Neutrophil (primary cell): ENCODE measurements around the gene ACTMAP.

Source experiments
- H3K27ac ChIP-seq: fragments of 200-600 bp; sonication (generic); 2 replicates; pipeline ENCODE4 v1.5.1; 2016; ENCODE audit warnings: mild to moderate bottlenecking, moderate library complexity
- H3K27me3 ChIP-seq: fragments of 200-600 bp; sonication (generic); 2 replicates; pipeline ENCODE4 v1.6.0; 2016; ENCODE audit warnings: mild to moderate bottlenecking
- H3K36me3 ChIP-seq: fragments of 200-600 bp; sonication (generic); 2 replicates; pipeline ENCODE4 v1.5.1; 2017
- H3K4me1 ChIP-seq, 2 experiments: fragments of 200-600 bp in 1 of 2; sonication (generic) in 1 of 2; 1 replicate in 1 of 2; 2 replicates in 1 of 2; pipeline versions ENCODE4 v1.5.1 to v1.6.1; 2013 to 2016; ENCODE audit warnings: low read depth in 1 of 2, low read length in 1 of 2, mild to moderate bottlenecking in 1 of 2, moderate library complexity in 1 of 2; ENCODE audit not compliant: control insufficient read depth in 1 of 2, insufficient read depth in 1 of 2
- H3K4me3 ChIP-seq, 2 experiments: fragments of 200-600 bp in 1 of 2; sonication (generic) in 1 of 2; 1 replicate in 1 of 2; 2 replicates in 1 of 2; pipeline ENCODE4 v1.5.1; 2013 to 2016; ENCODE audit warnings: low read depth in 1 of 2, low read length in 1 of 2, mild to moderate bottlenecking in 1 of 2, moderate library complexity in 1 of 2
- H3K9me3 ChIP-seq: fragments of 200-600 bp; sonication (generic); 2 replicates; pipeline ENCODE4 v1.5.1; 2016
- CTCF ChIP-seq: fragments of 200-600 bp; sonication (generic); IDR thresholded peaks from 2 replicates; pipeline ENCODE4 v1.5.1; 2016; ENCODE audit warnings: antibody characterized with exemption

ACTMAP gene

DNA sequence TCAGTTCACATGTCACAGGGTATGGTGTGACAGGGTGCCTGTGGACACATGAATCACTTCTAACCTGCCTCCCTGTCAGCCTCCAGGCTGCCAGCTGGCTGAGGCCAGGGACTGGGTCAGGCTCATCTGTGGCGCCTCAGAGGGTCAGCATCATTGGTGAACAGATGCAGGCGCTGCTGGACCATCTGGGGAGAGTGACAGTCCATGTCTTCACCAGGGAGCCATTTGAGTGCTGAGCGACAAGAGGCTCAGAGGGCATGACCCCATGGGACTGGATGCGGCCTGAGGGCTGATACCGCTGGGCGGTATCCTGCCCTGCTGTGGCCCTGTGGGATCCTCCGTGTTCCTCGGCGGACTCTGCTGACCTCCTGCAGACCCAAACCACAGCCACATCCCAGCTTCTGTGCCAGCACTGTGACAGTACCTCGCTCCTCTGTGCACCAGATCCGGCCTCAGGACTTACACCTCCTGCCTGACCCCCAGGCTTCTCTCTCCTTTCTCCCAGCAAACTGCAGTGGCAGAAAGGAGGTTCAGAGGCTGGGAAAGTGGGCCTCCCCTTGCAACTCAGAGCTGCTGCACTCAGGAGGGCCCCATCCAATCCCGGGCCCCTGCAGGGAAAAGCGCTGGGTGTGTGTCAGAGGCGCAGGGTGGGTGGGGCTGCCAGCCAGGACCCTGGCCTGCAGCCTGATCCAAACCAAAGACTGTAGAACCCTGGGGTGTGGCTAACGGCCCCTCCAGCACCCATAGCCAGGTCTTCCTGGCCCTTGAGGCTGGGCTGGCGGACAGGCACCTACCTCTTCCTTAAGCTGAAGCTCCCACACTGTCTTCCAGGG lies 10.2 kb downstream of the ACTMAP start:
- Histone ChIP-seq H3K4me1 (no peaks in the 10 kb centered on the region), H3K27ac (no peak overlapping the region), H3K4me3 (no peak overlapping the region)

DNA sequence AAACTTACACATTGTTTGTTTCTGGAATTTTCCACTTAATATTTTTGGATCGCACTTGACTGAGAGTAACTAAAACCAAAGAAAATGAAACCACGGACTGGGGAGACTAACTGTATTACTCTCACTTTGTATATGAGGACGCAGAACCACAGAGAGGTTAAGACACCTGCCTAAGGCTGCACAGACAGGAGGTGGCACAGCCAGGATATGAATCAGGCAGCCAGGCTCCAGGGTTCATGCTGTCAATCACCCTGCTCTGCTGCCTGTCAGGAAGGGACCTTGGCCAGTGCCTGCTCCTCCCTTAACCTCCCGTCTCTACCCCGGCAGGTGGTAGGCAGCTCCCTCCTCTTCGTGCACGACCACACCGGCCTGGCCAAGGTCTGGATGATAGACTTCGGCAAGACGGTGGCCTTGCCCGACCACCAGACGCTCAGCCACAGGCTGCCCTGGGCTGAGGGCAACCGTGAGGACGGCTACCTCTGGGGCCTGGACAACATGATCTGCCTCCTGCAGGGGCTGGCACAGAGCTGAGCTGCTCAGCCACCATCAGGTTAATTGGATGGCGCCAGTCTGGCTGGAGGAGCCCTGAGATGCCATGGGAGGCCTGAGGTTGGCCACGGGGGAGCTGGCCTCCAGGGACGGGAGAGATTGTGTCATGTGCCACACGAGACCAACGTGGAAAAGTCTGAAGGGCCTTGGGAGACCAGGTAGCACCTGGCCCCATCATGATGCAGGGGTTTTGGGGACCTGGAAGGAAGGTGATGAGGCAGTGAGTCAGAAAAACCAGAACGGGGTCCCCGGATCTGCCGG lies 11.0 kb downstream of the ACTMAP start:
- no peak overlapping the region for H3K4me3 ChIP-seq
- H3K4me1 ChIP-seq, result no peaks in the 10 kb centered on the region
- H3K9me3 ChIP-seq, result no peaks in the 10 kb centered on the region
- no peak overlapping the region for H3K27ac ChIP-seq
- H3K27me3 ChIP-seq, result no peaks in the 10 kb centered on the region
- peaks cover 74% of the 10 kb centered on the region for H3K36me3 ChIP-seq
- TF ChIP-seq CTCF, result no peak

More for the DNA sequence above, 10.2 kb downstream of the ACTMAP start:
- H3K9me3 ChIP-seq, result no peaks in the 10 kb centered on the region
- no peaks in the 10 kb centered on the region for H3K27me3 ChIP-seq
- peaks cover 67% of the 10 kb centered on the region for H3K36me3 ChIP-seq
- no peak for TF ChIP-seq CTCF

DNA sequence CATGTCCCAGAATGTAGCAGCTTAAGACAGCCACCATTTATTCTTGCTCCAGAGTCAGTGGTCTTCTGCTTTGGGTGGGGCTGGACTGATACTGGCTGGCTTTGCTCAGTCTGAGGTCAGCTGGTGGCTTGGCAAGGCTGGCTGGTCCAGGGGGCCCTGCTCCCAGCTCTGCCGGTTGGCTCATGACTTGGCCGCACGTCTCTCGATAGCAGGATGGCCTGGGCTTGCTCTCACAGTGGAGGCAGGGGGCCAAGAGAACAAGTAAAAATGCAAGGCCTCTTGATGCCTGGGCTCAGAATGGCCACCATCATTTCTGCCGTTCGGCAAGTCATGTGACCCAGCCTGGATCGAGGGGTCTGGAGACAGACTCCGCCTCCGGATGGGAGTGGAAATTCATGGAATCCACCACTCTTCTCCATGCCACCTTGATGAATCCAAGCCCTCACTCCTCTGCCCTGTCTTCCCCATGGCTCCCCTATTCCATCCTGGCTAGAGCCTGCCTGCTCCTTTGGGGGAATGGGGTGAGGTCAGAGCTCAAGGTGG lies 13.1 kb downstream of the ACTMAP start:
- H3K27me3 ChIP-seq, result no peaks in the 10 kb centered on the region
- no peak overlapping the region for H3K27ac ChIP-seq
- no peaks in the 10 kb centered on the region for H3K9me3 ChIP-seq
- TF ChIP-seq CTCF, result no peak
- H3K36me3 ChIP-seq, result peaks cover 75% of the 10 kb centered on the region
- H3K4me1 ChIP-seq, result peaks cover 9 to 15% of the 10 kb centered on the region in 2 experiments
- no peak overlapping the region for H3K4me3 ChIP-seq

DNA sequence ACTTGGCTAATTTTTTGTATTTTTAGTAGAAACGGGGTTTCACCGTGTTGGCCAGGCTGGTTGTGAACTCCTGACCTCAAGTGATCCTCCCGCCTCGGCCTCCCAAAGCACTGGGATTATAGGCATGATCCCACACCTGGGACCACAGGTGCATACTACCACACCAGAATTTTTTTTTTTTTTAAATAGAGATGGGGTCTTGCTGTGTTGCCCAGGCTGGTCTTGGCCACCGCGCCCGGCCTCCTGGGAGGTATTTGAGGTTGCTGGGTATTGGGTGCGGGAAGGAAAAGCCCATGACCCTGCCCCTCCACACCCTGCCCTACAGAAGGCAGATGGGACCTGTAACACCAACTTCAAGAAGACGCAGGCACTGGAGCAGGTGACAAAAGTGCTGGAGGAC lies 13.6 kb downstream of the ACTMAP start:
- no peak overlapping the region for H3K4me3 ChIP-seq
- no peaks in the 10 kb centered on the region for H3K27me3 ChIP-seq
- no peak for TF ChIP-seq CTCF
- peaks cover 76% of the 10 kb centered on the region for H3K36me3 ChIP-seq
- H3K27ac ChIP-seq, result no peak overlapping the region
- H3K4me1 ChIP-seq, result peaks cover 9 to 15% of the 10 kb centered on the region in 2 experiments
- H3K9me3 ChIP-seq, result no peaks in the 10 kb centered on the region

GRCh38 chr19:40735013-40735771 lies 15.1 kb downstream of the ACTMAP start:
- no peaks in the 10 kb centered on the region for H3K9me3 ChIP-seq
- H3K4me3 ChIP-seq, result no peak overlapping the region
- no peak overlapping the region for H3K27ac ChIP-seq
- no peaks in the 10 kb centered on the region for H3K27me3 ChIP-seq
- no peak for TF ChIP-seq CTCF
- H3K4me1 ChIP-seq, result peaks cover 9 to 15% of the 10 kb centered on the region in 2 experiments
- H3K36me3 ChIP-seq, result peaks cover 78% of the 10 kb centered on the region
